CMK (cell line): ENCODE data around the gene MXRA7.
A peak's percentile ranks its signal among the peaks of the same experiment; 100 is the strongest.

Source experiments
- DNase-seq: peaks from one replicate; pipeline ENCODE4 v3.0.0-alpha.2; 2010; ENCODE audit warnings: low read depth

The MXRA7 gene

DNA sequence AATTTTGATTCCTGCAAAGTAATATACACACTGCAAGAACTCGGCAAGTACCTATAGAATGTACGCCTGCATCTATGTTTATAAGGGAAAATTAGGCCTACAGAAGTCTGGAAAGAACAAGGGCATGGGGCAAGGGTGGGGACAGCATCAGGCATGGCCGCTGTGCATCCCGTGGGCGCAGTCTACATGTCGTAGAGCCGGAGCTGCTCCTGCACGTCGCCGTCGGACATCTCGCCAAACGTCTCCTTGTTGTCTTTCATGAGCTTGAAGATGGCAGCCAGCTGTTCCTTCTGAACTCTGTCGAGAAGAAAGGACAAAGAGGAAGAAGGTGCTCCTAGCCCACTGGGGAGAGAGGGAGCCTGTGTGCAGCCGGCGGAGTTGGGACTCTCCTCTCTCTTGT is 33.4 kb downstream of the MXRA7 start:
- DNase-seq = no peak

DNA sequence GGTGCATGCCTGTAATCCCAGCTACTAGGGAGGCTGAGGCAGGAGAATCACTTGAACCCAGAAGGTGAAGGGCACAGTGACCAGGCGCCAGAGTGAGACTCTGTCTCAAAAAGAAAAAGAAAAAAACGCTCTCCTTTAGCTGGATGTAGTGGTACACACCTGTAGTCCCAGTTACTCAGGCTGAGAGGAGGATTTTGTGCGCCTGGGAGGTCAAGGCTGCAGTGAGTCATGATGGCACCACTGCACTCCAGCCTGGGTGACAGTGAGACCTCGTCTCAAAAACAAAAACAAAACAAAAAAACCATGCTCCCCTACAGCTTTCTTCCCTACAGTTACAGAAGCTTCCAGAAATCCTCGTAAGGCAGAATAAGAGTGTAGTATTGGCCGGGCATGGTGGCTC is 34.1 kb downstream of the MXRA7 start:
- DNase-seq = no peak

DNA sequence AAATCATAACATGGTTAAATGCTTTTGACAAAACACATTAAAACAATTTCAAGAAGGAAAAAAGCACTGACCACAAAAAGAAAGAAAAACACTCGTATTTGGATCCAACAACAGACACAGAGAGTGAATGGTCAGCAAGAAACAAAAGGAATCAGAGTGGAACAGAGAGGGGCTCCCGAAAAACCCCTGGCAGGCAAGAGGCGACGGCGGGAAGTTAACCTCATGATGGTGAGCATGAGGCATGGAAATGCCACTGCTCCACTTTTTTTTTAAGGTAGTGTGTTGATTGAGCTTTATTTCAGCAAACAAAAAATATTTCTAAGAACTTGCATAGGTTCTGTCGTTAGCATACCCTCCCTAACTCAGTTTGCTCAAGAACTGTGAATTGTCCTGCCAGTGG is 35.1 kb downstream of the MXRA7 start:
- DNase-seq = no peak

DNA sequence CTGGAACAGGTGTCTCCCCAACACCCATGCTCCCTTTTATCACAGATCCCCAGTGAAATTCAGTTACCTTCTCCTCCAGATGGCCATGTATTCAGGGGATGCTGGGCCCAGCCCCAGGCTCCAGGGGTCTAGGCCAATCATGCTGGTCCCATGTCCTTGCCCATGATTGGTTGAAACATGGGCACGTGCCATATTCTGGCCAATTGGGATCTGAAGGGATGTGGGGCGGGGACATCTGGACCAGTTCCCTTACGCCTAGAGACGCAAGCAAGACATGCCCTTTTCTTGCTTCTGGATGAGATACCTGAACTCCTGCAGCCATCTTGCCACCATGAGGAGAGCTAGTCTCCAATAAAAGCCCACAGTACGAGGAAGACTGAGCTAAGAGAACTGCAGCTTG is 36.2 kb downstream of the MXRA7 start:
- DNase-seq = no peak

DNA sequence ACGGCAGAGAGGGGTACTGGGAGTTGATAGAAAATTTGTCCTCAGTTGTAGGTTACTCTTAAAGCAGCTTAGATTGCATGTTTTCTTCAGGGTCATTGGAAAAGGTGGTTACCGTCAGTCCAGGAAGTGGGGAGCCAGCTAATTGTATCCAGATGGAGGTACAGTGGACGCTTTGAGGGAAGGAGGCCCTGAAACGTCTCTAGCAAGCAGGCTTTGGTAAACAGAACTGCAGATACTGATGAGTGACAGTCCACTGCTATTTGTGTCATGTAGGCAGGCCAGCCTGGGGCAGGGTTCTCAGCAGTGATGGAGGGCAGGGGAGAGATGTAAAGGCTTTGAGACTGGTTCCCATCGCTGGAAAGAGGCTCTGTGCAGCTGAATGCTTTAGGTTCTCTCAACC is 37.0 kb downstream of the MXRA7 start:
- DNase-seq = no peak

DNA sequence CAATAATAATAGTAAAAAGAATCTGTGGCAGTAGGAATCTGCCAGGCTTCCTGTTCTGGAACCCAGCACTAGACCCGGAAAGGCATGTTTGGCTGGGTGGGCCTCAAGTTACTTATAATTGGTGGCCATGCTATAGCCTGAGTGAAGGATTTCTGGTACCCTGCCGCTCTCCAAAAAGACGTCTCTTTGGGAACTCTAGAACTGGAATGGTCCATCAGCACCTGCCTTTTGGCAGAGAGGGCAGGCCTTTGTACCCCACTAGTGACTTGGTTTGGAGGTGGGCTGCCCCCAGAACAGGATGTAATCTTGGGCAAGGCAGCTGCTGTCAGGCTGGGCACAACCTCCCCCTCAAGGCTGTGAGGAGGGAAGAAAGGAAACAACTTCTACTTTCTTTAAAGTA is 37.9 kb downstream of the MXRA7 start:
- DNase-seq = no peak

DNA sequence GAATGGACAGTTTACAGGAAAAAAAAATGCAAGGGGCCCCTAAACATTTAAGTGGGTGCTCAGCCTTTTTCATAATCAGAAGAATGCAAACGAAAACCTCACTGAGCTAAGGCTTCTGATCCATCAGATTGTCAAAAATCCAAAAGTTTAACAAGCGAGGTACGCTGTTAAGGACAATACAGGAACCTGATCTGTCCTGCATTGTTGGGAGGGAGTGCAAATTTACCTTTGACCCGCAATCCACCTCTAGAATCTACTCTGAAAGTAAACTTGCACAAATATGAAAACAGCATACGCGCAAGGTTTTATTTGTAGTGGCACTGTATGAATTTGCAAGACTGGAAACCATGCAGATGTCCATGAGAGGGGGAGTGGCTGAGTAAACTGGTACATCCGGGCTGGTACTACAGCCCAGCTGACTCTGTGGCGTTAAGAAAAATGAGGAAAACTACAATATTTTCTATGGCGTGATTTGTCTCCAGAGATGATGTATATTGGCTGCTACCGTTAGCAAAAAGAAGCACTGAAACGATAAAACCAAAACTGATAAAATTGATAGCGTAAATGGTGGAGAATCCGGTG is 38.4 kb downstream of the MXRA7 start:
- no peak for DNase-seq

DNA sequence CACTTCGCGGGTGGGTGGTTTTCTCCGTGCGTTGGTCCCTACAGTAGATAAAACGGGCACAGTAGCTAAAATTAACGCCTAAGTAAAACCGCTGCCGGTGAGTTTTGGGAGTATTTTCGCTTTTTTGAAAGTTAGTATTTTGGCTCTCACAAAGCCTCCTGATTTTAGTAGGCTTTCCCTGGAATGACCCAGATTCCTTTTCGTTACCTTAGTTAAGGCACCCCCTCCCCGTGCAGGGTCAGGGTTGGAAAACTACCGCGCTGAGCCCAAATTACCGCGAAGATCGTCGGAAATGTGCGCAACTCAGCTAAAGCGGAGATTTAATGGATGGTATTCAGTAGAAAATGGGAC is 38.9 kb downstream of the MXRA7 start:
- DNase-seq = no peak

DNA sequence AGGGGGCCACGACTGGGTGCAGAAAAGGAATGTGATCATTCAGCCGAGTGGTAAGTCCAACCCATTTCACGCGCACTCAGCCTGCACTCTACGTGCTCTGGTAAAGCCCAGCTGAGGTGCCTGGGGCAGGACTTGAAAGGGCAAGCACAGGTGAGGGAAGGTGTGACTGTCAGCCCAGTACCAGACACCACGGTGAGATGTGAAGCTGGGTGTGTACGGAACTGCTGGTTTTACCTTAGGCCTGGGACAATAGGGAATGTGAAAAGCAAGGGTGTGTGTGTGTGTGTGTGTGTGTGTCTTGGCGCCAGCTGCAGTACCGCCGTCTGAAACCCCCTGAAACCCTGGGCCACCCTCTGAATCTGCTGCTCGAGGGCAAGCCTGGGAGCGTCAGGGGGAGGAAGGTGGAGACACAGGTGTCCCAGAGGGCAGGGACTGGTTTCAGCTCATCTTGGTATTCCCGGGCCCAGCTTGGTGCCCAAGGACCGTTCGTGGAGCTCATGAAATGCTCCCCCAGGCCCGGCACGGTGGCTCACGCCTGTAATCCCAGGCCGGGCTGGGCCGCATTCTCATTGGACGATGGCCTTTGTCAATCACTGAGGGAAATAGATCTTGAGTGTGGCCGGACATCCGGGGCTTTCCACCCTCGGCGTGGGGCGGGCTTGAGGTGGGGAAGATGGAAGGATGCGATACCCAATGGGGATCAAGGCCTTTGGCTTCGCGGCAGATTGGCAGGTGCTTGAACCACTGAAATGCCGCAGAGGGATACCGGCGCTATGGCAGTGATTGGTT is 39.4 kb downstream of the MXRA7 start:
- DNase-seq = peak; percentile 98

DNA sequence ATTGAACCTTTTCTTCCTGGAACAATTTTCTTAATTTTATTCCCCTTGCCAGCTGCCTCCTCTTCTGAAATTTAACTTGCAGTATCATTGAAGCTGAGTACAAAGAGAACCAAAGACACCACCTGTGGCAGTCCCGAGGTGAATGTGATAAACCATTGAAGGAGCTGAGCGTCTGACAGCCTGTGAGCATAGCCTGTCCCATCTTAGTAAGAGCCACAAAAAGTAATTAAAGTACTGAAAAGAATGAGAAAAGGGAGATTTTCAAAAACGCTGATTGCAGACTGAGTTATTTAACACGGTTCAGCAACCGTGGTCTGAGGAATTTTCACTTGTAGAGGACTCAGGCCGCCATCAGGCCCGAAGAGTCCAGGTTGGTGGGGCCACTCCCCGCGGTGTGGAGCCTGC is 40.0 kb downstream of the MXRA7 start:
- no peak for DNase-seq

DNA sequence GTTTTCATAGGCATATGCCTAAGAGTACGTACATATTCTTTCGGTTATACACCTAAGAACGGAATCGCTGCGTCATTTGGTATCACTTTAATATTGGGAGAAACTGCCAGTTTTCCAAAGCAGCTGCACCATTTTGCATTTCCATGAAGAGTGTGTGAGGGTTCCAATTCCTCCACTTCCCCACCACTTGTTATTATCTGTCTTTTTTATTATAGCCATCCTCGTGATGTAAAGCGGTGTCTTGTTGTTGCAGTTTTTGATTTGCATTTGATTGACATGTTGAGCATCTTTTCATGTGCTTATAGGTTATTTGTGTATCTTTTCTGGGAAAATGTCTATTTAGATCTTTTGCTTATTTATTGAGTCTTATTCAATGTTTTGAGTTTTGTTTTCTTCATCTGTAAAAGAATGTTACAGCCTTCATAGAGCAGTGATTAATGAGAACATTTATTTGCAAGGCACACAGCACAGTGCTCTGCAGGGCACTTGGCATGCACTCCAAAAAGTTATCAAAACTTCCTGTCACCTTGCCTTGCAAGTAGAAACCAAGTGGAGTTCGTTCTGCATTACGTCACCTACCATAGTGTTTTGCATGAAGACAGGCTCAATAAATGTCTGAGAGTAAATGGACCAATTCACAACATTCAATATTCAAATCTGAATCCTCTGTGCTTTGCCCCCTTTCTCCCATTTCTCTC is 40.6 kb downstream of the MXRA7 start:
- DNase-seq = no peak

DNA sequence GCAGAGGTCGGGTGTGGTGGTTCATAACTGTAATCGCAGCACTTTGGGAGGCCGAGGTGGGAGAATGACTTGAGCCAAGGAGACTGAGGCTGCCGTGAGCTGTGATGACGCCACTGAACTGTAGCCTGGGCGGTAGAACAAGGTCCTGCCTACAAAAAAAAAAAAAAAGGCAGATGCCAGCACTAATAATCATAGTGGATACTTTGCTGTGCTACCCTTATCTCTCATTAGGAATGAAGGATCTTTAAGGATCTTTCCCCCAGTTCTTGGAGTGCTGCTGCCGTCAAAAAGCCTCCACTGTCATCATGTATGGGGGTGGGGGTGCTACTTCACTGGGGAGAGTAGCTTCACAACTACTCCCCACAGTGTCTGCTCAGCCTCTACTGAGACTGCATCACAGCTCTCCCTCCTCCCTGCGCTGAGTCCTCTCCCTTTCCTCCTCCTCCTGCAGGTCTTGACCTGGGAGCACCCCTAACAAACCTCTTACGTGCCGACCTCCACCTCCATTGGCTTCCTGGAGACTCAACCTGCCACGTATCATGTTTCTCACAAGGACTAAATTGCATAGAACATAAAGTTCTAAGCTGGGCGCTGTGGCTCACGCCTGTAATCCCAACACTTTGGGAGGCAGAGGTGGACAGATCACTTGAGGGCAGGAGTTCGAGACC is 42.8 kb downstream of the MXRA7 start:
- no peak for DNase-seq

DNA sequence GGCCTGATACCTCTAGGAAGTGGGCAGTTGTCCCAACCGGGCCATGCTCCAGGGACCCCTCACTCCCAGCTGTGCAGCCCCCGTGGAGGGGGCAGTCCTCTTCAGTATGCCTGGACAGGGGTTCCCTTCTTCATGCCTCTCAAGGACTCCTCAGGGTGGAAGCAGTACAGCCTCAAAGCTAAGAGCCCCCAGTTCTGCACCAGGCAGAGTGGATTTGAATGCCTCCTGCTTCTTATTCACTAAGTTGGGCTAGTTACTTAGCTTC is 43.3 kb downstream of the MXRA7 start:
- DNase-seq = no peak

DNA sequence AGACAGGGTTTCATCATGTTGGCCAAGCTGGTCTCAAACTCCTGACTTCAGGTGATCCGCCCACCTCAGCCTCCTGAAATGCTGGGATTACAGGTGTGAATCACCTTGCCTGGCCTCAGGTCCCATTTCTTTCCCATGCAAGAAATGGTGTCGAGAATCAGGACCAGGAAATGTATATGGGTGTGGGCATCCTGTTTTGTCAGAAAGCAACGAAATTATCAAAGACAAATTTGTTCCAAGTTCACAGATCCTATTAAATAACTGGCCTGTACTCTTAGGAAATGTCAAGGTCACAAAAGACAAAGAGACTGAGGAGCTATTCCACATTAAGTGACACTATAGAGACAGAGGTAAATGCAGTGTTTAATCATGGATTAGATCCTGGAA is 50.1 kb downstream of the MXRA7 start:
- no peak for DNase-seq

DNA sequence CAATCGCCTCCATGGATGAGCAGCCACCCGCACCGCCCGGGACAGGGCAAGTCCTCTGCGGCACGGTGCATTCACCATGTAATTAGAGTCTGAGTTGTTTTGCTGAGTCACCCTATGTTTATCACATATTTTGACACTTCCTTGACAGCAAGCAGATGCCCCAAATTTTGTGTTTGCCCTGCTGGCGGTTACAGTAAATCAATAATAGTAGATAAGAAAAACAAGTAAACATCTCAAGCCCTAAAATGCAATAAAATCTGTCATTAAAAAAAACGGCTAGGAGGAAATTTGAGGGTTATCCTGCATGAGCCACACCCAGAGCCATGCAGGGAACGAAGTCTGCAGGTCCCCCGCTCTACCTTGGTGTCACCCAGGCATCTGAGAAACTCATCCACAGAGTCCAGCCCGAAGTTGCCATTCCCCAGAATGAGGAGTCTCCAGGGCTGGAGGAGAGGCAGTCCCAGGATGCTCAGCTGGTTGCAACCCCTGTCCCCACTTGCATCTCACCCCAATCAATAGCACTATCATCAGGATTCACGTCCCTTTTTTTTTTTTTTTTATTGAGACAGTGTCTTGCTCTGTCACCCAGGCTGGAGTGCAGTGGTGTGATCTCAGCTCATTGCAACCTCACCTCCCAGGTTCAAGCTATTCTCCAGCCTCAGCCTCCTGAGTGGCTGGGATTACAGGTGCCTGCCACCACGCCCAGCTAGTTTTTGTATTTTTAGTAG is 50.7 kb downstream of the MXRA7 start:
- DNase-seq = no peak

DNA sequence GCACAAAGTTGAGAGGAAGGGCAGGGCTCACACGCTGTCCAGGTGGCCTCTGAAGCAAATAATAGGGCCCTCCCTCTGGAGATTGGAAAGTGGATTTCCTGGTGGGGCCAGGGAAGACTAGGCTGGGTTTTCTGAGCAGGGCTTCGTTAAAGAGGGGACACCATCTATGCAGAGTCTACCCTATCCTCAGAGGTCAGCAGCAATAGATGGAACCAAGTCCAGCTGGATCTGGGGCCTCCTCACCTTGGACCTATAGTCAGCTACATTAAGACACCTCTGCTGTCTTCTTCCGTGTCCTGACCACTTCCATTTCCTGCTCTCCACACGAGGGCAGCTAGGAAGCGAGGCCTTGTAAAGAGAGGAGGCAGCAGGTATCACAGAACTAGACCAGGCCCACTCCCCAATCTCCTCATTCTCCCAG is 52.5 kb downstream of the MXRA7 start:
- no peak for DNase-seq

DNA sequence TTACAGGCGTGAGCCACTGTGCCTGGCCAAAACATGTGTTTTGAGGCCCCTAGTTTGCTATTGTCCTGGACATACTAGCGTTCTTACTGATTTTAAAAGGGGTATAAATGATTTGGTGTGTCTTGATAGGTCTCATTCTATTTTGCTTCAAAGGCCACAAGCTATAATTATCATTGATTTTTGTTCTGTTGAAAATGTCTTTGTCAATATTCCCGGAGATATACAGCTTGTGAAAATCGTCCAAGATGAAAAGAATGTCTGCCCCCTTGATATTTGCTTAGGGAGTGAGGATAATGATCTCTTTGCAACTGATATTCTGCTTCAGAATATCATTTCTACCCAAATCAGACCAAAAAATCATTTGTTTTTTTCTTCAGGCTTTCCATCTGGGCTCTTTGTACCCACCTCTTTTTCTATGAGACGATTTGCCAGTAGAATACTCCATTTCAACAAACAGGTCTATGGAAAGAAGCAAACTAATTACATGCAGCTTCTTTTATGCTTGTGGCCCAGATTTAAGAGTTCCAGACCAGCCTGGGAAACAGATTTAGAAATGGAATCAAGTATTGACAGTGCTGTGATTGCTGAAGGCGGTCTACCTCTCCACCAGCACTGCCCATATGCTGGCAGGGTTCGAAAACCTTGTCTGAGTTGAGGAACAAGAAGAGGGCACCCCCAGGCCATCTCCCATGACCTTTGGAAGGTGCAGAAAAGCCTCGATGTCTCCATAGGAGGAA is 53.1 kb downstream of the MXRA7 start:
- no peak for DNase-seq

DNA sequence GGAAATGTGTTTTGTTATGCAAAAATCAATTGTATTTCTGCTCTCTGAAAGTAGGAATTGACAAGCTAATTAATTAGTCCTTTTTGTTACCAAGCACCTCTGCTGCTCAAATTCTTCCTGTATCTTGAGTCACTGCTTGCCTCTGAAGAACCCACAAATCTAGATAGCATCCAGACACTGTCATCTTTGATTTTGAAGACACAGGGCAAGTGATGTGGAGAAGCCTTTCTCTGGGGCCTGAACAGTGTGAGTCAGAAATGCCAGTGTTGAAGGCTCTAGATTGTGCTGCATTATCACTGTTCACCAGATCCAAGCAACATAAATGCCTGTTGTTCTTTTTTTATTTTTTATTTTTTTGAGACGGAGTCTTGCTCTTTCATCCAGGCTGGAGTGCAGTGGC is 56.4 kb downstream of the MXRA7 start:
- no peak for DNase-seq

DNA sequence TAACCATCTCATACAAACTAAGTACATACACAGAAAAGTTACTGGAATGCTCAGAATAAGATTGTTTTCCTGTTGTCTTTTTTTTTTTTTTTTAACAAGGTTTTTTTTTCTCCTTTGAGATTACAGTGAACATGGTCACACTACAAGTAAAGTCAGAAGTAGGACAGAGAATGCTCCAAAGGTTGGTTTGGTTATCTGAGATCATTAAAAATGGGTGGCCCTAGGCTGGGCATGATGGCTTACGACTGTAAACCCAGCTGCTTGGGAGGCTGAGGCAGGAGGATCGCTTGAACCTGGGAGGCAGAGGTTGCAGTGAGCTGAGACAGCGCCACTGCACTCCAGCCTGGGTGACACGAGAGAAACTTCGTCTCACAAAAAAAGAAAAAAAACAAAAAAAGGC is 60.3 kb downstream of the MXRA7 start:
- DNase-seq = no peak

DNA sequence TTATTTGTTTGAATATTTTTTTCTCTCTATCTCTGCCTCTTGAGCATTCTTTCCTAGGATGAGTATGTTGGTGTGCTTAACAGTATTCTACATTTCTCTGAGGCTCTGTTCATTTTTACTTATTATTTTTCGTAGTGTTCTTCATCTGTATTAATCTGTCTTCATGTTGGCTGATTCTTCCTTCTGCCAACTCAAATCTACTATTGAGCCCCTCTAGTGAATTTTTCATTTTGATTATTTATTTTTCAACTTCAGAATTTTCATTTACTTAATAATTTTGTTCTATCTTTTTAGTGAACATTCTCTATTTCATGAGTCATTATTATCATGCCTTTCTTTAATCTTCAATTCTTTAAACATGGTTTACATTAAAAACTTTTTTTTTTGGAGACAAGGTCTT is 64.1 kb downstream of the MXRA7 start:
- no peak for DNase-seq

DNA sequence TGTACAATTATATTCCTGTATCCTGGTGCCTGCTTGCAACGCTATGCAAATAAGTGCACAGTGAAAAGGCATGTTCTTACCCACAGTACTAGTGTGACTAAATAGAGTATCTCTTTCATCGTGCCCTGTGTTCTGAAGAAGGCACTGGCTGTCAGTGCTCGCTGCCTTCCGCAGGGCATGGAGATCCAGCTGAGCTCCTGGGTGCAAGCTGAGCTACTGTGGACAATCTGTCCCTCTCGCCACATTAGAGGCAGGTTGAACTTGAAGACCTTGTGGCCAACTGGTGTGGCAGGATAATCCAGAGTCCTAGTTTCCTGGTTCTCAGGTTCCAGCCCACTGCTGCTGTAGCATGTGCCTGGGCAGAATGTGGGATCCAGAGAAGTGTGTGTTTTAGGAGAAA is 65.3 kb downstream of the MXRA7 start:
- no peak for DNase-seq

DNA sequence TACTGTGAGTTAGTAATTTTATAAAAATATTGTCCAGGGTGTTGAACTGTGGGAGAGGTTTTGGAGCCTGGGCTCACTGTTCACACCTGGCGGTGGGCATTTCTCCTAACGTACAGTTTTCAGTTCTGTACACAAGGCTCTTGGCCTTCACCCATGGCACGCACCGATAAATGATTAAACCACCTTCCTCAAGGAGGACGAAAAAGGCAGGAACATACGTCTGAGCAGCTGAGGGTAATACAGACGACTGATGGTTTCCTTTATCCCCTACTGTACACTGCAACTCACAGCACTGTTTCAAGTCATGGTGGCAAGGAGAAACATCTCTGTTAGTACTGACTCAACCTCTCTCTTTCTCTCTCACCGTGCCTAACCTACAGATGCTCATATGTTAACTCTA is 65.8 kb downstream of the MXRA7 start:
- no peak for DNase-seq
